Measurements from ENCODE around the gene LGALS9. TPM values are rescaled to one million over a fixed set of nuclear protein-coding genes. Genes with fewer than 3 reads are reported as not detected.

Gene LGALS9
- total RNA-seq, 1 experiment from 2014 or later = 1.6 TPM

- no peak for ATAC-seq
- BruUV-seq (replicated peaks) = no TSS peak
- TF ChIP-seq REST (IDR thresholded peaks at IDR 0.05; ENCODE audit: insufficient read depth in 1 of 2, low read depth in 2 of 2, low read length in 1 of 2) (no peak), POLR2AphosphoS5 (IDR thresholded peaks at IDR 0.05; ENCODE audit: low read depth, low read length) (no peak), SIN3A (IDR thresholded peaks at IDR 0.05; ENCODE audit: borderline replicate concordance, insufficient read depth, low read depth, low read length) (no peak), CTCF (IDR thresholded peaks at IDR 0.05) (no peak), TCF7L2 (IDR thresholded peaks at IDR 0.05; ENCODE audit: low read depth, low read length) (no peak)
- in situ Hi-C loops (cut with HindIII; ENCODE audit: low pct_unique_long_range_greater_than_20kb, low sequenced_read_pairs) (no loop called here), intact Hi-C loops (cut with micrococcal nuclease; ENCODE audit: unreplicated experiment) (loop anchor here (5.0 to 10.0 kb wide), 2 partner anchors 103 to 141 kb away; partner anchors contain the start of gene KSR1)
- H3K4me3 ChIP-seq (ENCODE audit: low read depth in 2 of 2, low read length in 2 of 2) = no peak overlapping the region
- no peak overlapping the region for H3K27ac ChIP-seq (ENCODE audit: low read length)
- no peaks in the 10 kb centered on the region for H3K36me3 ChIP-seq (ENCODE audit: control insufficient read depth, insufficient read depth, low read length)
- no peaks in the 10 kb centered on the region for H3K9me3 ChIP-seq (ENCODE audit: control insufficient read depth, insufficient read depth, low read depth, low read length)
- POLR2A ChIA-PET = interaction anchor here (0.6 kb wide), 1 partner anchor 116 kb away, joined by 3 read pairs; no protein-coding TSS in a partner anchor
- H3K4me1 ChIP-seq (ENCODE audit: control insufficient read depth, insufficient read depth, low read length) = no peaks in the 10 kb centered on the region
- CTCF ChIA-PET = interaction anchor here (0.5 to 1.7 kb wide), 3 partner anchors 9 to 16 kb away, joined by 3 to 4 read pairs (median 3); no protein-coding TSS in a partner anchor
- DNase-seq (ENCODE audit: low read depth, low spot score) = no peak
- no peaks in the 10 kb centered on the region for H3K27me3 ChIP-seq (ENCODE audit: control insufficient read depth, insufficient read depth, low read length)
Measured at GRCh38 chr17:27597783-27598320, 33.1 kb upstream of the LGALS9 start.

- in situ Hi-C loops (cut with HindIII; ENCODE audit: low pct_unique_long_range_greater_than_20kb, low sequenced_read_pairs) = no loop called here
Measured at GRCh38 chr17:27598337-27599050, 32.5 kb upstream of the LGALS9 start.

More at GRCh38 chr17:27598337-27599050, 32.5 kb upstream of the LGALS9 start:
- ATAC-seq (no peak), DNase-seq (ENCODE audit: low read depth, low spot score) (no peak)
- Histone ChIP-seq H3K27me3 (ENCODE audit: control insufficient read depth, insufficient read depth, low read length) (no peaks in the 10 kb centered on the region), H3K4me3 (ENCODE audit: low read depth in 2 of 2, low read length in 2 of 2) (no peak overlapping the region), H3K4me1 (ENCODE audit: control insufficient read depth, insufficient read depth, low read length) (no peaks in the 10 kb centered on the region), H3K27ac (ENCODE audit: low read length) (no peak overlapping the region), H3K36me3 (ENCODE audit: control insufficient read depth, insufficient read depth, low read length) (no peaks in the 10 kb centered on the region), H3K9me3 (ENCODE audit: control insufficient read depth, insufficient read depth, low read depth, low read length) (no peaks in the 10 kb centered on the region)
- intact Hi-C loops (cut with micrococcal nuclease; ENCODE audit: unreplicated experiment) = loop anchor here (5.0 to 10.0 kb wide), 2 partner anchors 104 to 141 kb away; partner anchors contain the start of gene KSR1
- ChIA-PET CTCF (interaction anchor here (0.5 to 1.8 kb wide), 4 partner anchors 9 to 246 kb away, joined by 3 to 6 read pairs (median 4); no protein-coding TSS in a partner anchor), POLR2A (interaction anchor here (0.6 kb wide), 1 partner anchor 116 kb away, joined by 3 read pairs; no protein-coding TSS in a partner anchor)
- BruUV-seq (replicated peaks) = no TSS peak
- TF ChIP-seq CTCF (IDR thresholded peaks at IDR 0.05) (no peak), REST (IDR thresholded peaks at IDR 0.05; ENCODE audit: insufficient read depth in 1 of 2, low read depth in 2 of 2, low read length in 1 of 2) (no peak), POLR2AphosphoS5 (IDR thresholded peaks at IDR 0.05; ENCODE audit: low read depth, low read length) (no peak), SIN3A (IDR thresholded peaks at IDR 0.05; ENCODE audit: borderline replicate concordance, insufficient read depth, low read depth, low read length) (no peak), TCF7L2 (IDR thresholded peaks at IDR 0.05; ENCODE audit: low read depth, low read length) (no peak)

Data from Panc1 (cell line).